Erythroblast (primary cell): ENCODE data around the gene AMMECR1.

Experiments
- GATA1 ChIP-seq: IDR thresholded peaks from 2 replicates; pipeline ENCODE4 v1.6.1; 2011; ENCODE audit warnings: low read depth, mild to moderate bottlenecking, control low read depth, low read length, moderate library complexity
- POLR2A ChIP-seq: IDR thresholded peaks from 2 replicates; pipeline ENCODE4 v1.6.1; 2011; ENCODE audit warnings: mild to moderate bottlenecking, low read length

DNA sequence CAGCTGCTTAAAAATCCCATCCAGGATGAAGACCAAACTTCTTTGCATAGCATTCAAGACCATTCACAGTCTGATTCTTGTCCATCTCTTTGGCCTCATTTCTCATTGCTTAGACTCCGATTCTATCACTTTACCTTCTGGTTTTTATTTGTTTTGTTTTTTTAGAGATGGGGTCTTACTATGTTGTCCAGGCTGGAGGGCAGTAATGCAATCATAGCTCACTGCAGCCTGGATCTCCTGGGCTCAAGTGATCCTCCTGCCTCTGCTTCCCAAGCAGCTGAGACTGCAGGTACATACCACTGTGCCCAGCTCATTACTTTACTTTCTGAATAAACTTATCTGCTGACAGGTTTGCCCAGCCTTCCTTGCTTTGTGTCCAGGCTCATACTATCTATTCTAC lies 162.1 kb downstream of the AMMECR1 start:
- TF ChIP-seq POLR2A, result no peak
- no peak for TF ChIP-seq GATA1
